ENCODE measurements around the gene RTL10. TPM values are rescaled to one million over a fixed set of nuclear protein-coding genes. Genes with fewer than 3 reads are reported as not detected.

RTL10 gene
- total RNA-seq, 2 donors from 2014 or later, result 20.6 to 22.2 TPM

DNA sequence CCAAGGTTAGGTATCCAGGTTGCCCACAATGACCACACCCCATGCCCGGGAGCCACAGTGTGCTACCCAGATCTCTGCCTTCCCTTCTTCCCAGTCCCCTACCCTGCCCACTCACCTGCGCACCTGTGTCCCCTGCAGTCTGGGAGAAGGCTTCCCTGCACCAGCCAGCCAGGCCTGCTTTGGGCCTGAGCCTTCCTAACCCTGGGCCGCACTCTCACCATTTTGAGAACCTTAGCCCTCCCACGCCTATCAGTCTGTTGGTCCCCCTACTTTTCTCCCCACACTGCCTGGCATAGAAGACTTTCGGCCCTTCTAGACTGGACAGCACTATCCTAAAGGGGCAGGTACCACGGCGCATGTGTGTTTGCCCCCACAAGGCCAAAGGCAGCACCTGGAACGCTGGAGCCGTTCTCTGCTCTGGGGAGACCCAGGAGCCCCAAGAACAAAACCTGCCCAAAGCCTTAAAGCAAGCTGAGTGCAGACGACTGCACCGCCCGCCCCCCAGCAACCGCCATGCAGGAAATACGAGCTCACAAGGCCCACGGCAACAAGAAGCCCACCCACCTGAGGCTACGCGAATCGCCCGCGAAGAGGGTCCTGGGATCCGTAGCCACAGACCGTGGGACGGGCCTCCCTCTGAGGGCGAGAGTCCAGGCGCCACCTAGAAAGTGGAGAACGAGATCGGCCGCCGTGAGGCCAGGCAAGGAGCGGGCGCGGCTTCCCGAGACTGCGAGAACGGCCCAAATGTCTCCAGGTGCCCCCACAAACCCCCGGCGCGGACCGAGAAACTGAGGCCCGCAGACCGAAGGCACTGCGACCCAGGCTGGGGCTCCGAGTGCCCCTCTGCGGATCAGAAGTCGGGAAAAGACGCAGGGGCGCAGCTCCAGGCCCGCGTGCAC is 546 bp downstream of the RTL10 start:
- peak overlapping the region; percentile 93 for H3K27ac Mint-ChIP-seq
- Histone ChIP-seq H3K27ac (ENCODE audit: low read depth, low read length) (peak overlapping the region; percentile 70), H3K4me3 (ENCODE audit: low read length) (peak overlapping the region; percentile 95), H3K9ac (ENCODE audit: extremely low read depth, low read length, poor library complexity, severe bottlenecking) (peak overlapping the region; percentile 85), H3K9me3 (ENCODE audit: control insufficient read depth, low read length) (no peaks in the 10 kb centered on the region), H3K36me3 (ENCODE audit: control insufficient read depth, insufficient read depth, low read length) (peaks cover 23% of the 10 kb centered on the region), H3K4me1 (ENCODE audit: control insufficient read depth, insufficient read depth, low read length) (peaks cover 5% of the 10 kb centered on the region), H3K27me3 (ENCODE audit: control insufficient read depth, insufficient read depth, low read length, poor library complexity, severe bottlenecking) (no peaks in the 10 kb centered on the region)
- H3K36me3 Mint-ChIP-seq (ENCODE audit: low read depth), result peaks cover 22% of the 10 kb centered on the region
- 3 to 4% methylated on average over 29 to 49 of the region's 49 CpGs for WGBS, 2 experiments (ENCODE audit: insufficient coverage in 1 of 2, insufficient read length in 1 of 2)
- peak overlapping the region; percentile 96 for H3K4me3 Mint-ChIP-seq
- peak; percentile 61 for DNase-seq
- H3K4me1 Mint-ChIP-seq, result peaks cover 38% of the 10 kb centered on the region
- H3K9me3 Mint-ChIP-seq, result no peaks in the 10 kb centered on the region
- TF ChIP-seq, protein P1, sequence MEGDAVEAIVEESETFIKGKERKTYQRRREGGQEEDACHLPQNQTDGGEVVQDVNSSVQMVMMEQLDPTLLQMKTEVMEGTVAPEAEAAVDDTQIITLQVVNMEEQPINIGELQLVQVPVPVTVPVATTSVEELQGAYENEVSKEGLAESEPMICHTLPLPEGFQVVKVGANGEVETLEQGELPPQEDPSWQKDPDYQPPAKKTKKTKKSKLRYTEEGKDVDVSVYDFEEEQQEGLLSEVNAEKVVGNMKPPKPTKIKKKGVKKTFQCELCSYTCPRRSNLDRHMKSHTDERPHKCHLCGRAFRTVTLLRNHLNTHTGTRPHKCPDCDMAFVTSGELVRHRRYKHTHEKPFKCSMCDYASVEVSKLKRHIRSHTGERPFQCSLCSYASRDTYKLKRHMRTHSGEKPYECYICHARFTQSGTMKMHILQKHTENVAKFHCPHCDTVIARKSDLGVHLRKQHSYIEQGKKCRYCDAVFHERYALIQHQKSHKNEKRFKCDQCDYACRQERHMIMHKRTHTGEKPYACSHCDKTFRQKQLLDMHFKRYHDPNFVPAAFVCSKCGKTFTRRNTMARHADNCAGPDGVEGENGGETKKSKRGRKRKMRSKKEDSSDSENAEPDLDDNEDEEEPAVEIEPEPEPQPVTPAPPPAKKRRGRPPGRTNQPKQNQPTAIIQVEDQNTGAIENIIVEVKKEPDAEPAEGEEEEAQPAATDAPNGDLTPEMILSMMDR (conservative IDR thresholded peaks at IDR 0.05), result no peak
- no peaks in the 10 kb centered on the region for H3K27me3 Mint-ChIP-seq (ENCODE audit: insufficient read depth)

DNA sequence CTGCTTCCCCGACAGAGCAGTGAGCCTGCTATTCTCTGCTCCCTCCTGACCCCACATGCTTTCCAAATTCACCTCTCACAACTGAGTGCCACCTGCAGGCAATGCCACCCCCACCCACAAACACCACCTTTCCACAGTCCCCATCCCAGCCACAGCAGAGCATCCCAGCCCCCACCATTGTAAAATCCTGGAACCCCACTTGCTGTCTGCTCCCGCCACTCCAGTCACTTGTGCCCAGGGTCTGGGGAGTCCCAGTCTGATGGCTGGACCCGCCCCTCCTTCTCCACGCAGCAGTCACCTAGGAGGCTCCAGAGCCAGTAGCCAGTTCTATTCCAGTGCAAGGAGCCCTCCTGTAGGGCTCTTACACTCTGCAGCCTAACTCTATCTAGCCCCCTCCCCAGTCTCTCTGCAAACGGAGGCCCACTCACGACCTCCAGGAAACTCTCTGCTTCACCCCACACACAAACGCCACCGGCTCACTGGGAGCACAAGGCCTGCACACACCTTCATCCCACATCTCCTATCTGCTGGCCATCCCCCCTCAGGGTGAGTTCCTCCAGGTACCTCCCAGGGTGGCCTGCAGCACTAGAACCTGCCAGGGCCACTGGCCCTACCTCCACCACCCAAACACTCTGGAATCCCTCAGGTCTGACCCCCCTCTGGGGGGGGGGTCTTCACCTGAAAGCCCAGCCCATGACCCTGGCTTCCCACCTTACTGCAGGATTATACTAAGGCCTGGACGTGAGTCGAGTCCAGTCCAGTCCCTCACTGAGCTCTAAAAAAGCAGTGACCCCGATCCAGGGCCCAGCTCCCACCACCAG is 1.4 kb downstream of the RTL10 start:
- Mint-ChIP-seq H3K9me3 (no peaks in the 10 kb centered on the region), H3K36me3 (ENCODE audit: low read depth) (peaks cover 22% of the 10 kb centered on the region), H3K27me3 (ENCODE audit: insufficient read depth) (no peaks in the 10 kb centered on the region), H3K27ac (peak overlapping the region; percentile 93), H3K4me3 (peak overlapping the region; percentile 96), H3K4me1 (peaks cover 38% of the 10 kb centered on the region)
- no peak for DNase-seq
- TF ChIP-seq, protein P1 (conservative IDR thresholded peaks at IDR 0.05), result no peak
- Histone ChIP-seq H3K9me3 (ENCODE audit: control insufficient read depth, low read length) (no peaks in the 10 kb centered on the region), H3K27me3 (ENCODE audit: control insufficient read depth, insufficient read depth, low read length, poor library complexity, severe bottlenecking) (no peaks in the 10 kb centered on the region), H3K27ac (ENCODE audit: low read depth, low read length) (no peak overlapping the region), H3K36me3 (ENCODE audit: control insufficient read depth, insufficient read depth, low read length) (peaks cover 23% of the 10 kb centered on the region), H3K4me1 (ENCODE audit: control insufficient read depth, insufficient read depth, low read length) (peaks cover 5% of the 10 kb centered on the region), H3K4me3 (ENCODE audit: low read length) (peak overlapping the region; percentile 95), H3K9ac (ENCODE audit: extremely low read depth, low read length, poor library complexity, severe bottlenecking) (peak overlapping the region; percentile 85)
- 68 to 70% methylated on average over 4 to 11 of the region's 11 CpGs for WGBS, 2 experiments (ENCODE audit: insufficient coverage in 1 of 2, insufficient read length in 1 of 2)

DNA sequence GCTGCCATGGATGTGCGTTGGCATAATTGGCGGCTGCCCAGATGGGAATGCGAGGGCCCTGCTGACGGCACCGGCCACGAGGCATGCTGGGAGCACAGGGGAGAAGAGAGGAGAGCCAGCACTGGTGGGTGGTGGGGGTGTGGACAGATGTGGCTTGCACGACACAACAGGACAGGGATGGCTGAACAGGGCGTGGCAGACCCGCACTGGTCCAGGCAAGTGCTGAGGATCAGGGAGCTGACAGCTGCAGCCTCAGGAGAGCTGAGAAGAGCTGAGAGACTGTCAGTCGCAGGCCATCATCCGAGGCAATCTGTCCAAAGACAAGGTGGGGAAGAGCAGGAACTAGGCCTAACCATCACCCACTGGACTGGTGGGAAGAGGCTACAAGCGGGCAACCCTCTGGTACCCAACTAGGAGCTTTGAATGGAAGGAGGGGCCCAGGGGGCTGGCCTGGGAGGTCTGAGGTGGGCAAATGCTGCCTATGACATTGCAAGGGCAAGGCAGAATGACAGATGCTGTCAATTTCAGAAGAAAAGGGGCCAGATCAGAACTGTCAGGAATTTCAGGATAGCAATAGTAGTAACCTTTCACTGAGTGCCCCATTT is 2.4 kb downstream of the RTL10 start:
- Histone ChIP-seq H3K4me1 (ENCODE audit: control insufficient read depth, insufficient read depth, low read length) (peaks cover 5% of the 10 kb centered on the region), H3K9ac (ENCODE audit: extremely low read depth, low read length, poor library complexity, severe bottlenecking) (no peak overlapping the region), H3K4me3 (ENCODE audit: low read length) (peak overlapping the region; percentile 95), H3K36me3 (ENCODE audit: control insufficient read depth, insufficient read depth, low read length) (peaks cover 28% of the 10 kb centered on the region), H3K27ac (ENCODE audit: low read depth, low read length) (no peak overlapping the region), H3K9me3 (ENCODE audit: control insufficient read depth, low read length) (peaks cover 6% of the 10 kb centered on the region), H3K27me3 (ENCODE audit: control insufficient read depth, insufficient read depth, low read length, poor library complexity, severe bottlenecking) (no peaks in the 10 kb centered on the region)
- DNase-seq, result peak; percentile 10
- 91 to 94% methylated on average over 6 to 12 of the region's 12 CpGs for WGBS, 2 experiments (ENCODE audit: insufficient coverage in 1 of 2, insufficient read length in 1 of 2)
- TF ChIP-seq, protein P1 (conservative IDR thresholded peaks at IDR 0.05), result no peak
- Mint-ChIP-seq H3K27me3 (ENCODE audit: insufficient read depth) (no peaks in the 10 kb centered on the region), H3K4me1 (peaks cover 38% of the 10 kb centered on the region), H3K27ac (no peak overlapping the region), H3K36me3 (ENCODE audit: low read depth) (peaks cover 27% of the 10 kb centered on the region), H3K4me3 (peak overlapping the region; percentile 96), H3K9me3 (peaks cover 2% of the 10 kb centered on the region)
